CD4-positive, alpha-beta T cell treated with Interleukin-1 beta for 1 hour (primary cell): ENCODE data around the gene TUBE1.
"Not testable (repeated sequence)": the region's sequence is repeated elsewhere in the genome, so short reads cannot be mapped to it uniquely, and the experiment has no call there.

ENCODE experiments used
- DNase-seq, 2 donors: peaks; one replicate each; pipeline ENCODE4 v3.0.0-alpha.2; 2020 to 2022

Gene TUBE1

GRCh38 chr6:112061605-112062004, 25.7 kb downstream of the TUBE1 start:
- no peak for DNase-seq

- no peak for DNase-seq
These were observed 28.8 kb downstream of the TUBE1 start for GRCh38 chr6:112058243-112059032.

GRCh38 chr6:112054555-112055190, 32.6 kb downstream of the TUBE1 start:
- no peak for DNase-seq

GRCh38 chr6:112054001-112054400, 33.3 kb downstream of the TUBE1 start, which contains the start of gene CCN6:
CCN6 (plus strand) TSS chr6:112054104; CDS start chr6:112054358, 254 bp downstream.
- no peak for DNase-seq

- not testable (repeated sequence) for DNase-seq
These were observed 36.0 kb downstream of the TUBE1 start for GRCh38 chr6:112051251-112051740.

DNA sequence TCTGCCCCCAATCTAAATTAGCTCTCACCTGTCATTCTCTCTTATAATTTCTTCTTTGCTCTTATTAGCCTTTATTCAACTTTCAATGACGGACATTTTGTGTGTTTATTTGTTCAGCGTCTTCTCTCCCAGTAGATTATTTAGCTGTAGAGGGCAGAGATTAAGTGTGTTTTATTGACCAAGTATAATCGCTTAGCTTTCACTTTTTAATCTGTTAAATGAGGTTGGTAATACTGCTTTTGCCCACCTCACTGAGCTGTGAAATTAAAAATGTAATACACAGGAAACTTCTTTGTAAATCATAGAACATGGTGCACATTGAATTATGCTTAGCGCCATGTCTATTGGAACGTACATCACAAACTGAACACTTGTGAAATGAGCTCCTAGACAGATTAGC, 36.9 kb downstream of the TUBE1 start:
- no peak for DNase-seq

DNA sequence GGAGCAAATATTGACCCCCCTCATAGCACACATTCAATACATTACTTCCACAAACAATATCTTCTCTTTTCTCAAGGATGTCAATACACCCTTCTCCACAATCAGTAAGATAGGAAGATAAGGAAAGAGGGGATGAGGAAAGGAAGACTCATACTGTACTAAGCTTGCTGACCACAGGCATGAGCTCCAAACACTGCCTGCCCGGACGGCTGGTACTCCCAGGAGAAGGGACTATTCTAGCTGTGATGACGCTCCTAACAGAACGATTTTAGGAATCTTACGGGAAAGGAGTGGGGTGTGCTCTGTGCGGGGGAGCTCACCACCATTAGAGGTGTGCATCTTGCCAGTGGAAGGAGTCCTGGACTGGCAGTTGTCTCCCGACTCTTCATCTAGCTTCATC, 37.3 kb downstream of the TUBE1 start:
- DNase-seq = no peak

- DNase-seq = no peak
These were observed 38.1 kb downstream of the TUBE1 start for GRCh38 chr6:112049026-112049799.

GRCh38 chr6:112047523-112047922, 39.8 kb downstream of the TUBE1 start:
- not testable (repeated sequence) for DNase-seq

DNA sequence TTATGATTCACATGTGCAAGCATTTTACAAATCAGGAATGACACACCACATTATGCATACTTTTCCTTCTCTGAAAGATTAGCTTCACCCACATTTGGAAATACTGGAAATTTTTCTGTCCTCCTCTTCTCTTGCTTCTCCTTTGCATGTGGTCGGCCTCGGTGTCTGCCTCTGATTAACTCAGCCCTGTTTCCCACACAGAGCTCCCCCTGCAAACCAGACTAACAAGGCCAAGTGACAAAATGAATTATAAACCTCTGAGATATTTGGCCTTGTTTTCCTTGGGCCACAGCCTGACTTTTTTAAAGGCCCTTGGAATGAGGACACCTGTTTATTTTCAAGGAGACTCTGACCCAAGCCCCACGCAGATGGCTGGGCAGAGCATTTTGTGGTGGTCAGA, 42.4 kb downstream of the TUBE1 start:
- no peak for DNase-seq

GRCh38 chr6:112044196-112044595, 43.1 kb downstream of the TUBE1 start:
- no peak for DNase-seq

- DNase-seq = peak; percentile 93
These were observed 44.0 kb downstream of the TUBE1 start for GRCh38 chr6:112043032-112044007.

DNA sequence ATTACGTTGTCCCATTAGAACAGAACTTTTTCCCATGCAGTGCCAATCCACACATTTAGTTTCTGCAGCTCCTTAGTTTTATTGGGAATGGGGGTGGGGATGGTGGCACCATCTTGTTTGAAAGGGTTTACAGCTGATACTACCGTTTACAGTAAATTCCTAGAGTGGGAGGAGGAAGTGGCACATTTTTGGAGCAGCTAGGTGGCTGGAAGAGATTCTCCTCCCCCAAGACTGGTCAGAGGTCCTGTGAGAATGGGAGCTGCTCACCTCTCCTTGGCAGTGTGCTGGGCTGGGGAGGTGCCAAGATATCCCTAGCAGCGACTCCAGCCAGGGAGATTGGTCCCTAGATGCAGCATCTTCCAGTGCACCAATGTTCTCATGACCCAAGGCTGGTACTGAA, 45.7 kb downstream of the TUBE1 start:
- DNase-seq = no peak

- no peak for DNase-seq
These were observed 46.3 kb downstream of the TUBE1 start for GRCh38 chr6:112040956-112041355.

- no peak for DNase-seq
These were observed 47.9 kb downstream of the TUBE1 start for GRCh38 chr6:112039431-112039770.

- DNase-seq = no peak
These were observed 48.4 kb downstream of the TUBE1 start for GRCh38 chr6:112038756-112039430.

DNA sequence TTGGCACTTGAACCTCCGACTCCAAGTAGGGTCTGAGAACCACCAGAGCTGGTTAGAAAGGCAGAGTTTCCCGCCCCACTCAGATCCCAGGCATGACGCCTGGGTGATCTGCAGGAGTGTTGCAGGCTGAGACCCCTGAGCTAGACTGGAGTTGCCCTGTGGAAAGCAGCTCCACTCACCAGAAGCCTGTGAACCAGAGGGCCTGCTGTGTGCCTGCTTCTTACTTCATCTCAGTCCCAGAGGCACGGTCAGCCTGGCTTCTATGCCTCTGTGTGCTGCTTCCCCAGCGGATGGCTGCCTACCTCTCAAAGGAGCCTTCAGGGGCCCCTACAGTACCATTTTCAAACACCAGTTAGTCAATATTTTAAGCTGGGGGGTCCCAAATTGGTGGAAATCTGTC, 49.0 kb downstream of the TUBE1 start:
- no peak for DNase-seq

GRCh38 chr6:112037783-112038216, 49.5 kb downstream of the TUBE1 start:
- peak in 1 of 2 donors; percentile 21 for DNase-seq

DNA sequence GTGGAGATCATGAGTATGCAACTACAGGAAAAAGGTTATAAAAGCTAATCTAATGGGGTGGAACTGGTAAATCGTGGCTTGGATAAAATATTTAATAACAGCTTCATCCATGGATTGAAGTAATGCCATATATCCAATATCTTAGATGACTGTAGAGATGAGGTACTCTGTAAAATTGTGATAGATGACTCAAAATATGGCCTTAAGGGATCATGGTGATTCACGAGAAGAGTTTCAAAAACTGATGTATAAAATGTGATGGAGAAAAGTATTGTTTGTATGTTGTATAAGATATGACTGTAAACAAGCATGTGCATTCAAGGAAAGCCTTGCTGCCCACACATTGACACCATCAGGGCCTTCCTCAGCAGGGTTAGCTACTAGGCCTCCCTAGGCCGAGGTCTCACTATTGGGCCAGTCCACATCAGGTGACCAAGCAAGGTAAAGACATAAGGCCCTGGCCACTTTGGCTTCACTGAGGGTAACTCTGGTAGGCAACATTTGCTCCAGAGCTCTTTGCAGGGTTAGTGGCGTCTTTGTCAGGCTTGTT, 51.1 kb downstream of the TUBE1 start:
- DNase-seq = no peak

- DNase-seq = no peak
These were observed 52.7 kb downstream of the TUBE1 start for GRCh38 chr6:112034616-112034995.
